ENCODE measurements around the gene ZNF331. TPM values are rescaled to one million over a fixed set of nuclear protein-coding genes. Genes with fewer than 3 reads are reported as not detected.

ZNF331 gene
- total RNA-seq, 2 experiments from 2014 or later, result 34.8 to 36.4 TPM

DNA sequence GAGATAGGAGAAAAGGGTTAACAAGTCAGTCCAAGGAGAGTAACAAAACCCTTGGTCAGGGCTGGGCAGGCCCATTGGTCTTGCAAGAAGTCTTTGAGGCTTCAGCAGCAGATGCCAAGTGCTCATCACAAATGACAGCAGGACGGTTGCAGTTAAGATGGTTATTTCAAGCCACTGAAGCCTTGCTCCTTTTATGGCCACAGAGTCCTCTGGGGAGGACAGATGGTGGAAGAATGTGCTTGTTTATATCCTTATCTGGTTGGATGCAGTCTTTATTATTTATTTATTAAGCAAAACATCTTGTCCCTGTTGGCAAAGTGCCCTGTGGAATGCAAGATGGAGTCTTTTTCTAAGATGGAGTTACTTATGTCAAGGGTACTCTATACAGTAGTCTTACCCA, 19.2 kb upstream of the ZNF331 start:
- Mint-ChIP-seq H3K9me3 (peaks cover 8% of the 10 kb centered on the region), H3K4me1 (ENCODE audit: low read depth) (peaks cover 20% of the 10 kb centered on the region), H3K27ac (no peak overlapping the region), H3K36me3 (ENCODE audit: low read depth) (peaks cover 31% of the 10 kb centered on the region), H3K4me3 (no peak overlapping the region), H3K27me3 (no peaks in the 10 kb centered on the region)
- intact Hi-C loops (cut with micrococcal nuclease), result no loop called here
- CTCF ChIA-PET, result no interaction called here
- POLR2A ChIA-PET, result no interaction called here
- DNase-seq, result no peak
- ATAC-seq, result no peak
- TF ChIP-seq, protein P1, sequence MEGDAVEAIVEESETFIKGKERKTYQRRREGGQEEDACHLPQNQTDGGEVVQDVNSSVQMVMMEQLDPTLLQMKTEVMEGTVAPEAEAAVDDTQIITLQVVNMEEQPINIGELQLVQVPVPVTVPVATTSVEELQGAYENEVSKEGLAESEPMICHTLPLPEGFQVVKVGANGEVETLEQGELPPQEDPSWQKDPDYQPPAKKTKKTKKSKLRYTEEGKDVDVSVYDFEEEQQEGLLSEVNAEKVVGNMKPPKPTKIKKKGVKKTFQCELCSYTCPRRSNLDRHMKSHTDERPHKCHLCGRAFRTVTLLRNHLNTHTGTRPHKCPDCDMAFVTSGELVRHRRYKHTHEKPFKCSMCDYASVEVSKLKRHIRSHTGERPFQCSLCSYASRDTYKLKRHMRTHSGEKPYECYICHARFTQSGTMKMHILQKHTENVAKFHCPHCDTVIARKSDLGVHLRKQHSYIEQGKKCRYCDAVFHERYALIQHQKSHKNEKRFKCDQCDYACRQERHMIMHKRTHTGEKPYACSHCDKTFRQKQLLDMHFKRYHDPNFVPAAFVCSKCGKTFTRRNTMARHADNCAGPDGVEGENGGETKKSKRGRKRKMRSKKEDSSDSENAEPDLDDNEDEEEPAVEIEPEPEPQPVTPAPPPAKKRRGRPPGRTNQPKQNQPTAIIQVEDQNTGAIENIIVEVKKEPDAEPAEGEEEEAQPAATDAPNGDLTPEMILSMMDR (IDR thresholded peaks at IDR 0.05), result no peak

DNA sequence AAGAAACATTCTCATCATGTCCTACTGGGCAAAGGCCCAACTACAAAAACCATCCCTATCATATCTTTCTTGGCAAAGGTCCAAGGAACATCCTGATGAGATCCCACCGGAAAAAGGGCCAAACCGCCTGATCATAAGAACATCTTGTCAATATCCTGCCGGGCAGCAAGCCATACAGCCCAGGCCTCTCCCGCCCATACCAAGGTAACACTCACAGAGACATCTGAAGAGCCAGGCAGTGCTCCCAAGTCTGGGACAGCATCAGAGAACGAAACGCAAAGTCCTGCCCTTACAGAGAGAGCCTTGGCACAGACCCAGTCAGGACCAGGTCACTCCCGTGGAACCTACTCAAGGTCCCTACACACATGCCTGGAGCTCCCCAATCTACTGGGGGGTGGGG, 18.5 kb upstream of the ZNF331 start:
- peaks cover 20% of the 10 kb centered on the region for H3K4me1 Mint-ChIP-seq (ENCODE audit: low read depth)
- H3K27ac Mint-ChIP-seq, result peak overlapping the region; percentile 46
- ChIA-PET POLR2A (interaction anchor here (2.2 kb wide), 1 partner anchor 18 kb away, joined by 13 read pairs; the partner anchor contains the start of gene ZNF331), CTCF (no interaction called here)
- ATAC-seq (no peak), DNase-seq (no peak)
- H3K36me3 Mint-ChIP-seq (ENCODE audit: low read depth), result peaks cover 38% of the 10 kb centered on the region
- TF ChIP-seq, protein P1 (IDR thresholded peaks at IDR 0.05), result no peak
- H3K9me3 Mint-ChIP-seq, result peaks cover 8% of the 10 kb centered on the region
- intact Hi-C loops (cut with micrococcal nuclease), result no loop called here
- H3K27me3 Mint-ChIP-seq, result no peaks in the 10 kb centered on the region
- peak overlapping the region; percentile 14 for H3K4me3 Mint-ChIP-seq

DNA sequence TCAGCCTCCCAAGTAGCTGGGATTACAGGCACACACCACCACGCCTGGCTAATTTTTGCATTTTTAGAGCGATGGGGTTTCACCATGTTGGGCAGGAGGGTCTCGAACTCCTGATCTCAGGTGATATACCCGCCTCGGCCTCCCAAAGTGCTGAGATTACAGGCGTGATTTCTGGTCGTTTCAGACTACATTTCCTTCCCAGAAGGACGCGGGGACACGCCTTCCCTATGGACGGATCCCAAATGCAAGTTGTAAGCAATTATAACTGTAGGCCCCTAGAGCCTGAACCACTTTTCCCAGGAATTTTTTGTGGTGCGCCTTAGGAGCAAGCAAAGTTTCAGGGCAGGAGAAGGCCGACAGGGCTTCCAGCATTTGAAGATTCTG, 17.8 kb upstream of the ZNF331 start:
- H3K36me3 Mint-ChIP-seq (ENCODE audit: low read depth), result peaks cover 44% of the 10 kb centered on the region
- intact Hi-C loops (cut with micrococcal nuclease), result no loop called here

DNA sequence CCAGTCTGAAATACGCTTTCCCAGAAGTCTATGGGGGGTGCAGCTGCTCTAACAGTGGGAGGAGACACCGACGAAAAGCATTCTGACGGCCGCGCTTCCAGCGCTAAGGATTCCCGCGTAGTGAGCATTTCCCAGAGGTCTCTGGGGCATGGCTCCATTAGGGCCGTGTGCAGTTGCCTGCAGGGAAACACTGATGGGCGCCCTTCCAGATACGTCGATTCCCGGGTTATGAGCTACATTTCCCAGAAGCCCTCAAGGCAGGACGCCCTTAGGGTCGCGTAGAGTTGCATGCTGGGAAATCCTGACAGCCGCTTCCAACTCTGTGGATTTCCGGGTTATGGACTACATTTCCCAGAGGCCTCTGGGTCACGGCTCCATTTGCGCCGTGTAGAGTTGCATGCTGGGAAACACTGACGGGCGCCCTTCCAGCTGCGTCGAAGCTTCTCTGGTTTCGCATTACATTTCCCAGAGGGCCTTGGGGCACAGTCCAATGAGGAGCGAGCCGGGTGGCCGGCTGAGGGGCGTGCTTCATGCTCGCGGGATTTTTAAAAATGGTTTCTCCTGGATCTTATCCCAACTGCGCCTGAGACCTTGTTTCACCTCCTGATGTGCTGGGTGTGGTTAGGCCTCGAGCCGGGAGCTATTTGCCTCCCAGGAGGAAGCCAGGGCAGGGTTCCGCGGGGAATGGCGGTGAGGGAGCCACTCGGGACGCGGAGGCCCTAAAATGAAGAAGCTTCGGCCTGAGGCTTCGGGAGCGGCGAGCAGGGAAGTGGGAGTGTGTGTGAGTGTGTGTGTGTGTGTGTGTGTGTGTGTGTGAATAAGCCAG, 17.2 kb upstream of the ZNF331 start:
- POLR2A ChIA-PET, result interaction anchor here (0.6 to 2.2 kb wide), 6 partner anchors 17 to 126 kb away, joined by 3 to 13 read pairs (median 3); partner anchors contain the start of gene ZNF331
- Mint-ChIP-seq H3K27ac (peak overlapping the region; percentile 94), H3K4me1 (ENCODE audit: low read depth) (peaks cover 20% of the 10 kb centered on the region), H3K4me3 (peak overlapping the region; percentile 100), H3K9me3 (peaks cover 13% of the 10 kb centered on the region), H3K36me3 (ENCODE audit: low read depth) (peaks cover 50% of the 10 kb centered on the region), H3K27me3 (no peaks in the 10 kb centered on the region)
- peak; percentile 97 for ATAC-seq
- CTCF ChIA-PET, result interaction anchor here (1.1 to 1.4 kb wide), 3 partner anchors 16 to 326 kb away, joined by 3 read pairs; no protein-coding TSS in a partner anchor
- intact Hi-C loops (cut with micrococcal nuclease), result no loop called here
- peak; percentile 94 for DNase-seq
- TF ChIP-seq, protein P1 (IDR thresholded peaks at IDR 0.05), result no peak

More for the DNA sequence above, 17.8 kb upstream of the ZNF331 start:
- peak overlapping the region; percentile 94 for H3K27ac Mint-ChIP-seq
- ChIA-PET CTCF (interaction anchor here (1.1 to 1.4 kb wide), 3 partner anchors 16 to 325 kb away, joined by 3 read pairs; no protein-coding TSS in a partner anchor), POLR2A (interaction anchor here (0.9 to 2.2 kb wide), 3 partner anchors 17 to 95 kb away, joined by 3 to 13 read pairs (median 3); partner anchors contain the start of gene ZNF331)
- TF ChIP-seq, protein P1 (IDR thresholded peaks at IDR 0.05), result no peak
- H3K27me3 Mint-ChIP-seq, result no peaks in the 10 kb centered on the region
- H3K4me1 Mint-ChIP-seq (ENCODE audit: low read depth), result peaks cover 20% of the 10 kb centered on the region
- peak overlapping the region; percentile 100 for H3K4me3 Mint-ChIP-seq
- peaks cover 8% of the 10 kb centered on the region for H3K9me3 Mint-ChIP-seq
- DNase-seq (no peak), ATAC-seq (no peak)

All from activated CD8-positive, alpha-beta T cell treated with anti-CD3 and anti-CD28 coated beads for 36 hours (primary cell).